GM12878 (cell line): Measurements from ENCODE around the gene ETF1. TPM values are rescaled to one million over a fixed set of nuclear protein-coding genes. Genes with fewer than 3 reads are reported as not detected.

Experiments
- ATAC-seq: fragments of 200-7000 bp; cut with Tn5 transposase; 3 replicates; pipeline ENCODE4 v1.9.1; 2020; ENCODE audit warnings: mild to moderate bottlenecking, moderate library complexity
- BruUV-seq: library from RNA; stranded (reverse); fragments of 400-500 nt; replicated peaks from 2 replicates; lab custom pipeline; 2021; lab: Mats Ljungman, UMichigan
- CTCF ChIA-PET: fragments of 300-600 bp; sonication (Branson Sonifier 250); formaldehyde crosslinking; extraction: SDS; loops from one replicate; lab custom pipeline; 2021; ENCODE audit warnings: inconsistent platforms; lab: Yijun Ruan, JAX
- POLR2A ChIA-PET: fragments of 350-600 bp; formaldehyde crosslinking; extraction: SDS; loops from one replicate; lab custom pipeline; 2021; ENCODE audit warnings: inconsistent platforms; lab: Charles Lee
- RAD21 ChIA-PET: fragments of 300-600 bp; sonication (Branson Sonifier 250); formaldehyde crosslinking; loops from one replicate; lab custom pipeline; 2023; ENCODE audit warnings: antibody characterized with exemption; ENCODE audit not compliant: unreplicated experiment; lab: Charles Lee
- SMC1A ChIA-PET: fragments of 300-600 bp; sonication (Branson Sonifier 250); formaldehyde crosslinking; loops from one replicate; lab custom pipeline; 2023; ENCODE audit not compliant: unreplicated experiment, uncharacterized antibody; lab: Charles Lee
- DNase-seq: peaks from one replicate; pipeline ENCODE4 v3.0.0-alpha.2; 2011; ENCODE audit warnings: low read depth, low spot score
- FAIRE-seq: peaks from 3 replicates; lab custom pipeline; 2011; peaks lifted over from hg19 to GRCh38; lab: Jason Lieb, UNC
- H2AFZ ChIP-seq: 2 replicates; pipeline ENCODE4 v1.6.0; 2011; ENCODE audit warnings: low read depth, low read length, control low read depth; ENCODE audit not compliant: control insufficient read depth
- H3K27ac ChIP-seq: 2 replicates; pipeline ENCODE4 v1.5.1; 2011; ENCODE audit warnings: control low read depth; ENCODE audit not compliant: control insufficient read depth, insufficient read depth
- H3K27me3 ChIP-seq, 2 experiments: replicated peaks in 1 of 2; 2 replicates each; pipeline versions ENCODE4 v1.6.0 to v1.6.1; 2011; ENCODE audit warnings: low read length in 1 of 2; ENCODE audit not compliant: control insufficient read depth in 2 of 2, insufficient read depth in 2 of 2
- H3K36me3 ChIP-seq, 2 experiments: 2 replicates each; pipeline ENCODE4 v1.5.1; 2011; ENCODE audit warnings: low read length in 1 of 2; ENCODE audit not compliant: control insufficient read depth in 2 of 2, insufficient read depth in 2 of 2
- H3K4me1 ChIP-seq: 2 replicates; pipeline ENCODE4 v1.6.1; 2011; ENCODE audit warnings: mild to moderate bottlenecking, low read length, moderate library complexity, mixed read lengths; ENCODE audit not compliant: control insufficient read depth, insufficient read depth
- H3K4me2 ChIP-seq: 2 replicates; pipeline ENCODE4 v1.6.0; 2011; ENCODE audit warnings: control low read depth; ENCODE audit not compliant: control insufficient read depth, insufficient read depth
- H3K4me3 ChIP-seq: fragments of 200-600 bp; sonication (generic); 2 replicates; pipeline ENCODE4 v1.5.1; 2016
- H3K79me2 ChIP-seq: 2 replicates; pipeline ENCODE4 v1.6.0; 2011; ENCODE audit warnings: low read length; ENCODE audit not compliant: control insufficient read depth, insufficient read depth
- H3K9ac ChIP-seq: 2 replicates; pipeline ENCODE4 v1.8.0; 2011; ENCODE audit warnings: low read length, control low read depth, mixed read lengths; ENCODE audit not compliant: control insufficient read depth, insufficient read depth
- H3K9me3 ChIP-seq: replicated peaks from 3 replicates; pipeline ENCODE4 v1.5.1; 2011; ENCODE audit warnings: mild to moderate bottlenecking, low read length; ENCODE audit not compliant: control insufficient read depth, insufficient read depth
- H4K20me1 ChIP-seq: 2 replicates; pipeline ENCODE4 v1.6.0; 2011; ENCODE audit not compliant: control insufficient read depth, insufficient read depth
- CHD4 ChIP-seq: fragments of 200-600 bp; sonication (generic); IDR thresholded peaks from 2 replicates; pipeline ENCODE4 v1.6.1; 2016; ENCODE audit warnings: mild to moderate bottlenecking
- CREB1 ChIP-seq: IDR thresholded peaks from 2 replicates; pipeline ENCODE4 v1.6.1; 2012; ENCODE audit warnings: low read depth, mild to moderate bottlenecking, inconsistent platforms
- IKZF1 ChIP-seq: fragments of 450-650 bp; conservative IDR thresholded peaks from 2 replicates; pipeline ENCODE4 v1.6.1; 2017; ENCODE audit warnings: antibody characterized with exemption, mild to moderate bottlenecking
- IRF5 ChIP-seq: fragments of 450-650 bp; IDR thresholded peaks from 2 replicates; pipeline ENCODE4 v1.6.1; 2017; ENCODE audit warnings: borderline replicate concordance
- POLR2A ChIP-seq: IDR thresholded peaks from 2 replicates; pipeline ENCODE4 v1.6.1; 2011; ENCODE audit warnings: low read depth, mild to moderate bottlenecking, low read length
- RAD21 ChIP-seq: IDR thresholded peaks from 2 replicates; pipeline ENCODE4 v1.6.1; 2011; ENCODE audit warnings: mild to moderate bottlenecking, low read depth, low read length, moderate library complexity; ENCODE audit not compliant: insufficient read depth
- RUNX3 ChIP-seq: IDR thresholded peaks from 2 replicates; pipeline ENCODE4 v1.6.1; 2012; ENCODE audit warnings: low read length, inconsistent platforms
- SMC3 ChIP-seq: IDR thresholded peaks from 2 replicates; pipeline ENCODE4 v1.6.1; 2011; ENCODE audit warnings: low read length, improper control_type of control experiment, borderline replicate concordance
- WGBS: methylation state at CpG from one replicate; pipeline ENCODE4 v1.1.6; 2016; ENCODE audit warnings: low lambda C conversion rate; ENCODE audit not compliant: insufficient replicate concordance, insufficient coverage; ENCODE audit errors: missing lambda C conversion rate; 5-methylcytosine and 5-hydroxymethylcytosine counted together
- in situ Hi-C: fragments of 300-500 bp; cut with MboI; formaldehyde crosslinking; loops from 9 replicates; pipeline ENCODE4 v1.14.3; 2018; ENCODE audit warnings: mixed read lengths
- intact Hi-C: fragments of 100-400 bp; cut with micrococcal nuclease; formaldehyde crosslinking; loops from one replicate; pipeline ENCODE4 v1.14.2; 2022; ENCODE audit not compliant: unreplicated experiment
- polyA plus RNA-seq, 11 experiments: library from polyadenylated mRNA; depleted of rRNA in 4 of 11; unstranded in 6 of 11; stranded (reverse) in 5 of 11; fragments of >200 nt; fragmentation: Nextera tagmentation in 4 of 11; fragmentation: Illumina TruSeq in 1 of 11; extraction: Ambion mirVana in 4 of 11; extraction: Trizol in 1 of 11; gene quantifications; 1 replicate in 1 of 11; 2 replicates in 10 of 11; pipeline versions ENCODE4 v1.2.1 to v1.2.3, GENCODE V29; 2011 to 2016; ENCODE audit warnings: inconsistent platforms in 2 of 11, missing spikeins in 2 of 11, low read depth in 1 of 11
- total RNA-seq, 4 experiments: library from RNA; depleted of rRNA in 3 of 4; stranded (reverse); fragments of >200 nt in 3 of 4; fragmentation: Illumina TruSeq in 1 of 4; extraction: Trizol in 1 of 4; gene quantifications; 2 replicates each; pipeline versions ENCODE4 v1.2.1 to v1.2.3, GENCODE V29; 2013 to 2021
- TF ChIP-seq, protein P1 (sequence below), 3 experiments: IDR thresholded peaks in 2 of 3; conservative IDR thresholded peaks in 1 of 3; 2 replicates each; pipeline ENCODE4 v1.5.1; 2011; ENCODE audit warnings: low read depth in 3 of 3, low read length in 3 of 3, mild to moderate bottlenecking in 3 of 3, control low read depth in 2 of 3, moderate library complexity in 2 of 3, inconsistent platforms in 1 of 3, mixed read lengths in 1 of 3; ENCODE audit not compliant: control insufficient read depth in 2 of 3, insufficient read depth in 1 of 3; ENCODE audit errors: extremely low read depth in 1 of 3

The ETF1 gene
- total and polyA plus RNA-seq, 10 of the 15 experiments (the other 5 are each of a cell fraction or from before 2014, with no cell fraction given), result 29.8 to 145 (median 108) TPM

- H2AFZ ChIP-seq, result no peak overlapping the region
- in situ Hi-C loops, result loop anchor here (25.0 kb wide), 1 partner anchor 316 kb away; the partner anchor contains the start of genes BRD8 and KIF20A
- RAD21 ChIA-PET, result interaction anchor here (0.6 to 4.5 kb wide), 20 partner anchors 10 to 425 kb away, joined by 3 to 56 read pairs (median 3); partner anchors contain the start of genes CDC25C, EGR1 and REEP2
- H3K4me2 ChIP-seq, result no peak overlapping the region
- peak; percentile 73 for FAIRE-seq
- WGBS, result 31% methylated on average over 6 of the region's 6 CpGs
- no peak overlapping the region for H3K9ac ChIP-seq
- no TSS peak for BruUV-seq
- H3K4me3 ChIP-seq, result no peak overlapping the region
- no peaks in the 10 kb centered on the region for H3K27me3 ChIP-seq
- POLR2A ChIA-PET, result interaction anchor here (0.7 to 1.3 kb wide), 4 partner anchors 41 to 71 kb away, joined by 3 to 6 read pairs (median 4); no protein-coding TSS in a partner anchor
- H3K79me2 ChIP-seq, result no peaks in the 10 kb centered on the region
- no peaks in the 10 kb centered on the region for H3K4me1 ChIP-seq
- SMC1A ChIA-PET, result interaction anchor here (0.6 to 4.0 kb wide), 20 partner anchors 10 to 324 kb away, joined by 3 to 58 read pairs (median 4); partner anchors contain the start of genes BRD8, EGR1, KIF20A and REEP2
- CTCF ChIA-PET, result interaction anchor here (0.6 to 4.6 kb wide), 37 partner anchors 9 to 888 kb away, joined by 3 to 123 read pairs (median 4); partner anchors contain the start of genes CDC25C, EGR1 and KIF20A
- ATAC-seq, result peak; percentile 82
- H4K20me1 ChIP-seq, result no peaks in the 10 kb centered on the region
- H3K27ac ChIP-seq, result no peak overlapping the region
- H3K9me3 ChIP-seq, result no peaks in the 10 kb centered on the region
- TF ChIP-seq, protein P1, sequence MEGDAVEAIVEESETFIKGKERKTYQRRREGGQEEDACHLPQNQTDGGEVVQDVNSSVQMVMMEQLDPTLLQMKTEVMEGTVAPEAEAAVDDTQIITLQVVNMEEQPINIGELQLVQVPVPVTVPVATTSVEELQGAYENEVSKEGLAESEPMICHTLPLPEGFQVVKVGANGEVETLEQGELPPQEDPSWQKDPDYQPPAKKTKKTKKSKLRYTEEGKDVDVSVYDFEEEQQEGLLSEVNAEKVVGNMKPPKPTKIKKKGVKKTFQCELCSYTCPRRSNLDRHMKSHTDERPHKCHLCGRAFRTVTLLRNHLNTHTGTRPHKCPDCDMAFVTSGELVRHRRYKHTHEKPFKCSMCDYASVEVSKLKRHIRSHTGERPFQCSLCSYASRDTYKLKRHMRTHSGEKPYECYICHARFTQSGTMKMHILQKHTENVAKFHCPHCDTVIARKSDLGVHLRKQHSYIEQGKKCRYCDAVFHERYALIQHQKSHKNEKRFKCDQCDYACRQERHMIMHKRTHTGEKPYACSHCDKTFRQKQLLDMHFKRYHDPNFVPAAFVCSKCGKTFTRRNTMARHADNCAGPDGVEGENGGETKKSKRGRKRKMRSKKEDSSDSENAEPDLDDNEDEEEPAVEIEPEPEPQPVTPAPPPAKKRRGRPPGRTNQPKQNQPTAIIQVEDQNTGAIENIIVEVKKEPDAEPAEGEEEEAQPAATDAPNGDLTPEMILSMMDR (IDR thresholded peaks at IDR 0.05 in 2 of 3, conservative IDR thresholded peaks at IDR 0.05 in 1 of 3; ENCODE audit: control insufficient read depth in 2 of 3, extremely low read depth in 1 of 3, insufficient read depth in 1 of 3, low read depth in 3 of 3, low read length in 3 of 3), result peak; percentile 79 to 84 (median 82)
- peak; percentile 82 for TF ChIP-seq RAD21
- no peak for TF ChIP-seq CHD4
- TF ChIP-seq SMC3, result peak; percentile 73
- TF ChIP-seq RUNX3, result peak; percentile 47; the same call in 1 of the 2 replicates
- 0 out of 2 replicates have a peak, but pooled peaks have one; percentile 20 for TF ChIP-seq IKZF1
- peak; percentile 38; the same call in 1 of the 2 replicates for TF ChIP-seq POLR2A
- no peak for TF ChIP-seq CREB1
- TF ChIP-seq IRF5, result no peak
- peaks cover 8 to 13% of the 10 kb centered on the region in 2 experiments for H3K36me3 ChIP-seq
- peak; percentile 17 for DNase-seq
- intact Hi-C loops, result loop anchor here (1.0 kb wide), 2 partner anchors 53 to 323 kb away; no protein-coding TSS in a partner anchor
Measured at GRCh38 chr5:138503487-138504270, 39.4 kb downstream of the ETF1 start.
